ENCODE data around the gene PRSS58. TPM values are rescaled to one million over a fixed set of nuclear protein-coding genes. Genes with fewer than 3 reads are reported as not detected.

PRSS58 gene
- total and polyA plus RNA-seq, 11 donors: not detected

- TF ChIP-seq CTCF (IDR thresholded peaks at IDR 0.05) (no peak), POLR2A (IDR thresholded peaks at IDR 0.05) (no peak)
- no peaks in the 10 kb centered on the region for H3K4me1 ChIP-seq
- H3K4me3 ChIP-seq: no peak overlapping the region
- no peak for ATAC-seq
- H3K9me3 ChIP-seq: peaks cover 0 to 27% (median 6%) of the 10 kb centered on the region in 12 donors
- intact Hi-C loops (cut with DNase I): no loop called here
- no peaks in the 10 kb centered on the region for H3K36me3 ChIP-seq
- no peaks in the 10 kb centered on the region for H3K27me3 ChIP-seq
- no peak for DNase-seq
- H3K27ac ChIP-seq: no peak overlapping the region
- WGBS, 4 donors: 52 to 70% (median 63%) methylated on average over 2 of the region's 2 CpGs
Observed at GRCh38 chr7:142272841-142273240, 15.0 kb upstream of the PRSS58 start.

DNA sequence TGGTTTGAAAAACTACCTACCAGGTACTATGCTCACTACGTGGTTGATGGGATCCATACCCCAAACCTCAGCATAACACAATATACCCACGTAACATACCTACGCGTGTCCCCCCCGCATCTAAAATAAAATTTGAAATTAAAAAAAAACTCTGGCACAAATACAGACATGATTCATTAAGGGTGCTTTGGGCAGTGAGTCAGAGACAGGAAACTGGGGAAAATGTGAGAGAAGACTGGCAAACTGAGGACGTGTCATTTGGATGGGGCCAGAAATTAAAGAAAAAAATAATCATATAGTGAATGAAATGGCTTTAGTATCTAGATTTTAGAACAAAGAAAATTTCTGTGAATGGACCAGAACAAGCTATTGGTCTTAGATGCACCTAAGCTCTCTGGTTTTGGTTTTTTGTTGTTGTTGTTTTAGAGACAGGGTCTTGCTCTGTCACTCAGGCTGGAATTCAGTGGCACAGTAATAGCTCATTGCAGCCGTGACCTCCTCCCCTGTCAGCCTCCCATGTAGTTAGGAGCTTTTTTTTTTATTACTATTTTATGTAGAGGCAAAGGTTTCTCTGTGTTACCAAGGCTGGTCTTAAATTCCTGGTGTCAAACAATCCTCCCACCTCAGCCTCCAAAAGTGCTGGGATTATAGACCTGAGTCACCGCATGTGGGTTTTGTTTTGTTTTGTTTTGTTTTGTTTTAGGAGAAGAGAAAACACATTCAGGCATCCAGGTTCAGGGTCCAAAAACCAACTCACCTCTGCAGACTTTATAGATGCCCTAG is 5.9 kb upstream of the PRSS58 start:
- intact Hi-C loops (cut with DNase I): no loop called here
- ATAC-seq (no peak), DNase-seq (no peak)
- H3K4me3 ChIP-seq: no peak overlapping the region
- no peak for TF ChIP-seq CTCF (IDR thresholded peaks at IDR 0.05)
- no peak for TF ChIP-seq POLR2A (IDR thresholded peaks at IDR 0.05)
- WGBS, 4 donors: 65 to 74% (median 71%) methylated on average over 8 of the region's 8 CpGs
- H3K9me3 ChIP-seq: peaks cover 0 to 5% (median 0%) of the 10 kb centered on the region in 12 donors
- H3K27ac ChIP-seq: no peak overlapping the region
- H3K36me3 ChIP-seq: no peaks in the 10 kb centered on the region
- no peaks in the 10 kb centered on the region for H3K27me3 ChIP-seq
- no peaks in the 10 kb centered on the region for H3K4me1 ChIP-seq

DNA sequence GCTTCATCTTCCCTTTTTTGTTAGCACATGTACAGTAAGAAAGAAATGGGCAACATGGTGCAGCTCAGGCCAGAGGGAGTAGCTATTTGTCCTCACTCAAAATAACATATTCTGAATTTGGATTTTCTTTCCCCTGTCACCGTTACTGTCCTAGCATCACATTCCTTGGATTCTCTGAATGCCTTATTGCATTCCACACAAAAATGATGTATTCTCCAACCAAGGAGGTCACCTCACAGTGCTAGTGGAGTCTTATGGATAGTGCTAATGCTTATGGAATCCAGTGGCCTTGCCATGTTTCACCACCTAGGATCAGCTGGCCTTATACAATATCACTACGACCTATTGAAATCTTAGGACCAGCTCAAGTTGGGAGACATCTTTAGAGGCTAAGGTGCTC is 7.2 kb downstream of the PRSS58 start:
- DNase-seq: no peak
- no peak overlapping the region for H3K27ac ChIP-seq
- intact Hi-C loops (cut with DNase I): no loop called here
- no peak for ATAC-seq
- 37 to 58% (median 44%) methylated on average over 2 of the region's 2 CpGs for WGBS, 4 donors
- no peaks in the 10 kb centered on the region for H3K27me3 ChIP-seq
- TF ChIP-seq POLR2A (IDR thresholded peaks at IDR 0.05) (no peak), CTCF (IDR thresholded peaks at IDR 0.05) (no peak)
- H3K9me3 ChIP-seq: no peaks in the 10 kb centered on the region
- H3K36me3 ChIP-seq: no peaks in the 10 kb centered on the region
- H3K4me1 ChIP-seq: no peaks in the 10 kb centered on the region
- no peak overlapping the region for H3K4me3 ChIP-seq

DNA sequence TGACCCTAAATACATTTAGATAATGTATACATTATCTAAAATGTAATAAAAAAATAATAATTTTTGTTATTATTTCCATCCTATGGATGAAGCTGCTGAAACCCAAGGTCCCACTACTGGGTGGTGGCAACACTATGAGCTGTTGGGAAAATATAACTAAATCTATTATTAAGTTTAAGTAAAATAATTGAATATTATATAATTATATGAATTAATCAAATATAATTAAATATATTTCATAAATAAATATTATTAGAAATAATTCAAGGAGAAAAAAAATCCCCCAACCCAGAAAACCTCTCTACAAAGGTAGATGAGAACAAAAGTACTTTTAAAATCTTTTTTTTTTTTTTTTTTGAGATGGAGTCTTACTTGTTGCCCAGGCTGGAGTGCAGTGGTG is 7.9 kb downstream of the PRSS58 start:
- no peak overlapping the region for H3K4me3 ChIP-seq
- TF ChIP-seq POLR2A (IDR thresholded peaks at IDR 0.05): no peak
- no peak for TF ChIP-seq CTCF (IDR thresholded peaks at IDR 0.05)
- no peaks in the 10 kb centered on the region for H3K4me1 ChIP-seq
- intact Hi-C loops (cut with DNase I): no loop called here
- H3K27me3 ChIP-seq: no peaks in the 10 kb centered on the region
- H3K27ac ChIP-seq: no peak overlapping the region
- ATAC-seq (no peak), DNase-seq (no peak)
- no peaks in the 10 kb centered on the region for H3K9me3 ChIP-seq
- H3K36me3 ChIP-seq: no peaks in the 10 kb centered on the region
